Right lobe of liver (tissue), 6 donors: ENCODE measurements around the gene NEDD9. TPM values are rescaled to one million over a fixed set of nuclear protein-coding genes. Genes with fewer than 3 reads are reported as not detected.
A peak's percentile ranks its signal among the peaks of the same experiment; 100 is the strongest.

Experiments
- ATAC-seq, 4 donors: fragments of 200-7000 bp; cut with Tn5 transposase; one replicate each; pipeline ENCODE4 v1.9.1; 2020; ENCODE audit warnings: mild to moderate bottlenecking in 4 of 4, moderate library complexity in 4 of 4
- DNase-seq, 3 donors: peaks; one replicate each; pipeline ENCODE4 v3.0.0-alpha.2; 2020
- H3K27ac ChIP-seq, 3 donors: fragments of 200-600 bp; one replicate each; pipeline ENCODE4 v1.8.0; 2022
- H3K27me3 ChIP-seq, 2 donors: fragments of 200-600 bp; one replicate each; pipeline ENCODE4 v1.8.0; 2022
- H3K36me3 ChIP-seq, 4 donors: fragments of 200-600 bp; sonication (generic) in 1 of 4; one replicate each; pipeline versions ENCODE4 v1.5.1 to v1.8.0; 2017 to 2022; ENCODE audit warnings: control low read depth in 1 of 4
- H3K4me1 ChIP-seq, 4 donors: fragments of 200-600 bp; sonication (generic) in 1 of 4; one replicate each; pipeline versions ENCODE4 v1.5.1 to v1.8.0; 2017 to 2022; ENCODE audit warnings: control low read depth in 1 of 4
- H3K4me3 ChIP-seq, 3 donors: fragments of 200-600 bp; one replicate each; pipeline ENCODE4 v1.8.0; 2022
- H3K9me3 ChIP-seq, 4 donors: fragments of 200-600 bp; sonication (generic) in 1 of 4; one replicate each; pipeline versions ENCODE4 v1.5.1 to v1.8.0; 2017 to 2022; ENCODE audit warnings: control low read depth in 1 of 4
- CTCF ChIP-seq, 4 donors: fragments of 200-600 bp in 3 of 4; fragments of 450-650 bp in 1 of 4; IDR thresholded peaks; one replicate each; pipeline versions ENCODE4 v1.5.1 to v1.8.0; 2016 to 2022; ENCODE audit warnings: antibody characterized with exemption in 4 of 4, mild to moderate bottlenecking in 2 of 4
- POLR2A ChIP-seq: fragments of 450-650 bp; IDR thresholded peaks from one replicate; pipeline ENCODE4 v1.6.1; 2017; ENCODE audit warnings: antibody characterized with exemption, mild to moderate bottlenecking
- WGBS: methylation state at CpG from one replicate; pipeline ENCODE4 v1.1.6; 2018; ENCODE audit warnings: low coverage, low lambda C conversion rate; ENCODE audit not compliant: insufficient coverage; ENCODE audit errors: missing lambda C conversion rate; 5-methylcytosine and 5-hydroxymethylcytosine counted together
- intact Hi-C, 2 donors: fragments of 100-400 bp; cut with DNase I; formaldehyde crosslinking; loops; one replicate each; pipeline versions ENCODE4 v1.11.2 to v1.14.1; 2022
- total RNA-seq, 6 experiments: library from RNA; depleted of rRNA in 2 of 6; stranded (reverse); fragments of >200 nt in 2 of 6; fragmentation: NEBNext Ultra II Directional in 3 of 6; extraction: Animal tissue kit (Norgen Biotek cat#: 25700) in 3 of 6; gene quantifications; one replicate each; pipeline versions ENCODE4 v1.1.0 to v1.2.4, GENCODE V29; 2016 to 2023
- donor health status: DM: no; HTN: yes; CAD: no.
- donor health status: DM: no; HTN: no; CAD: no.
- donor health status: DM: no; HTN: no; CAD: no.
- donor health status: DM: no; HTN: yes; CAD: no.
- donor health status: DM: no; HTN: yes; CAD: no.

The NEDD9 gene
- total RNA-seq, 6 experiments from 2014 or later = 5.1 to 59.8 (median 26.2) TPM

DNA sequence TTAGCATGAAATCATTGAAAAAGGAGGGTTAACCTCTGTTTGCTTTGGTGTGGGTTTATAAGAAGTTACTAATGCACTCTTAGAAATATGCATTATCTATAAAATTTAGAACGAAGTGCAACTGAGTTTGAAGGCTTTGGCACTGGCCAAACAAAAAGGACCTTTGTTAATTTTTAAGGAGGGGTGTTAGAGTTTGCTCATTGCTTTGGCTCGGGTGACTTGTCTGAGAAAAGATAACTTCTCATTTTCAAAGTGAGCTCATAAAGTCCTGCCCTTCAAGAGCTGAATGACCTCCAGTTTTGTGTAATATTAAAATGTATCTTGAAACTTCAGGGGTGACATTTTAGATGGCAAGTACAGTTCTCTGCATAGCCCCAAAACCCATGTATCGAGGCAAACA, 25.9 kb downstream of the NEDD9 start:
- ATAC-seq = no peak
- WGBS = 61% methylated on average over 3 of the region's 3 CpGs

GRCh38 chr6:11204794-11205366, 27.6 kb downstream of the NEDD9 start:
- intact Hi-C loops = no loop called here
- H3K27me3 ChIP-seq = no peaks in the 10 kb centered on the region
- 96% methylated on average over 4 of the region's 5 CpGs for WGBS
- H3K4me3 ChIP-seq = no peak overlapping the region
- ATAC-seq (no peak), DNase-seq (no peak)
- H3K27ac ChIP-seq = no peak overlapping the region
- TF ChIP-seq CTCF (IDR thresholded peaks at IDR 0.05) = no peak
- no peak for TF ChIP-seq POLR2A
- H3K9me3 ChIP-seq = no peaks in the 10 kb centered on the region
- peaks cover 0 to 5% (median 0%) of the 10 kb centered on the region in 4 donors for H3K36me3 ChIP-seq
- H3K4me1 ChIP-seq = peaks cover 0 to 28% (median 8%) of the 10 kb centered on the region in 4 donors

More for the DNA sequence above, 25.9 kb downstream of the NEDD9 start:
- H3K36me3 ChIP-seq = peaks cover 0 to 5% (median under 1%) of the 10 kb centered on the region in 4 donors
- no peak for TF ChIP-seq CTCF (IDR thresholded peaks at IDR 0.05)
- no peak for TF ChIP-seq POLR2A
- no peaks in the 10 kb centered on the region for H3K27me3 ChIP-seq
- intact Hi-C loops = no loop called here
- H3K4me3 ChIP-seq = no peak overlapping the region
- H3K4me1 ChIP-seq = peaks cover 0 to 31% (median 8%) of the 10 kb centered on the region in 4 donors
- H3K9me3 ChIP-seq = no peaks in the 10 kb centered on the region
- peak overlapping the region in 2 of 3 donors; percentile 24 to 77 for H3K27ac ChIP-seq
- DNase-seq = no peak

- DNase-seq (no peak), ATAC-seq (no peak)
- WGBS = 92% methylated on average over 4 of the region's 4 CpGs
- Histone ChIP-seq H3K4me3 (no peak overlapping the region), H3K27ac (no peak overlapping the region), H3K4me1 (peaks cover 0 to 28% (median 8%) of the 10 kb centered on the region in 4 donors), H3K36me3 (peaks cover 0 to 5% (median 0%) of the 10 kb centered on the region in 4 donors), H3K27me3 (no peaks in the 10 kb centered on the region), H3K9me3 (no peaks in the 10 kb centered on the region)
- TF ChIP-seq POLR2A = no peak
- TF ChIP-seq CTCF (IDR thresholded peaks at IDR 0.05) = no peak
- intact Hi-C loops = no loop called here
Observed at GRCh38 chr6:11204005-11204399, 28.5 kb downstream of the NEDD9 start.

- Histone ChIP-seq H3K4me3 (no peak overlapping the region), H3K27me3 (no peaks in the 10 kb centered on the region), H3K4me1 (peaks cover 0 to 28% (median 8%) of the 10 kb centered on the region in 4 donors), H3K36me3 (peaks cover 0 to 5% (median 0%) of the 10 kb centered on the region in 4 donors), H3K27ac (no peak overlapping the region), H3K9me3 (no peaks in the 10 kb centered on the region)
- TF ChIP-seq POLR2A (no peak), CTCF (IDR thresholded peaks at IDR 0.05) (no peak)
- ATAC-seq (no peak), DNase-seq (no peak)
- WGBS = 84% methylated on average over 4 of the region's 6 CpGs
- intact Hi-C loops = no loop called here
Observed at GRCh38 chr6:11203306-11204004, 29.0 kb downstream of the NEDD9 start.
